Measurements from ENCODE around the gene INTS14.

INTS14 gene

DNA sequence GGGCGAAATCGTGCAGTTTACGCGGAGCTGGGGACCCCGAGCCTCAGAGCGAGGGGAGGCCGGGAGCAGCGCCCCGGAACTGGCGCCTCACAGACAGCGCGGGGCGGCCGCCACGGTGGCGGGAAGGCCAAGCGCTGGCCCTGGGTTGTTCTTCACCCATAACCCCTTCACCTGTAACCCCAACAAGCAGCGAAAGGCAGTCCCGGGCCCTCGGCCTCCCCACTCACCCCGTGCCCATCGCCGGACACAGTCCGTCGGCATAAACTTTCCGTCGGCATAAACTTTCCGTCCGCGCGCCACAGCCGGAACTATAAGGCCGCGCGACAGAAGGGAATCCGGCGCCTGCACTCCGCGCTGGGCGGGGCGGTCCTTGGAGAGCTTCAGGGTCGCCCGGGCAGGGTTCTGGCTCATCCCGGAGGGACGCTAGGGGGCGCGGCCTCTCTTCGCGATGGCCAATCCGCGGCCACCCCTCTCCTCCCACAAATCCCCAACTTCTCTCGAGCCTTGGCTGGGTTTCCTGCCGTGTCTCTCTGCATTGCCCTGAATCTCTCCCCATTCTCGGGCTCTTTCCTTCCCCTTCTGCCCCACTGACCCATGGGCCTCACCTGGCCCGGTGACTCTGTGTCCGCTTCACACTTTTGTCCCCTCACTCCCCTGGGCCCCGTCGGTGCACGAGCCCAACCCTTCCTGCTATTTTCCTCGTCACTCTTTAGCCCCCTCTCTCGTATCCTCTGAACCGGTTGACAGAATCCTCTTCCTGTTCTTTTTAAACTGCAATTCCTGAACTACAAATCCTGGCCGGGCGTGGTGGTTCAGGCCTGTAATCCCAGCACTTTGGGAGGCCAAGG, at the start of gene INTS14:
INTS14 (minus strand) TSS at position 261 of the 848 bp plus-strand sequence. CDS start 3,751 bp downstream, outside the sequence.
- peak; percentile 94 for DNase-seq

- no peak for DNase-seq
These were observed 48.6 kb upstream of the INTS14 start for GRCh38 chr15:65659502-65660052.

- no peak for DNase-seq
These were observed 44.5 kb upstream of the INTS14 start for GRCh38 chr15:65655457-65655856.

DNA sequence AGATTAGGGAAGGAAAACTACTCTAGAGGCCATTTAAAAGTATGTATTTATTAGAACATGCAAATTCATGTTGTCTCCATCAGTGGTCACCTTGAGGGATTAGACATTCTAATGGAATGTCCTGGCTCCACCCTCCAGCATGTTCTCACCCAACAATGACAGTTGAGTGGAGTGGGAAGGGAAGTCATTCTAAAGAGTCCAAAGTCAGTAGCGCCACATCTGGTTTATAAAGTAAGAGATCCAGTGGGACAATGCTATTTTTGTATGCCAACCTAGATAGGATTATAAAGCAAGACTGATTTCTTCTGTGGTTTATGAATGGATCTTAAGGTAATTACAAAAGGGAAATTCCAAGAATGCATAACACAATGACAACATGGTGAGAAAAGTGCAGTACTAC, 44.1 kb upstream of the INTS14 start:
- DNase-seq, result no peak

DNA sequence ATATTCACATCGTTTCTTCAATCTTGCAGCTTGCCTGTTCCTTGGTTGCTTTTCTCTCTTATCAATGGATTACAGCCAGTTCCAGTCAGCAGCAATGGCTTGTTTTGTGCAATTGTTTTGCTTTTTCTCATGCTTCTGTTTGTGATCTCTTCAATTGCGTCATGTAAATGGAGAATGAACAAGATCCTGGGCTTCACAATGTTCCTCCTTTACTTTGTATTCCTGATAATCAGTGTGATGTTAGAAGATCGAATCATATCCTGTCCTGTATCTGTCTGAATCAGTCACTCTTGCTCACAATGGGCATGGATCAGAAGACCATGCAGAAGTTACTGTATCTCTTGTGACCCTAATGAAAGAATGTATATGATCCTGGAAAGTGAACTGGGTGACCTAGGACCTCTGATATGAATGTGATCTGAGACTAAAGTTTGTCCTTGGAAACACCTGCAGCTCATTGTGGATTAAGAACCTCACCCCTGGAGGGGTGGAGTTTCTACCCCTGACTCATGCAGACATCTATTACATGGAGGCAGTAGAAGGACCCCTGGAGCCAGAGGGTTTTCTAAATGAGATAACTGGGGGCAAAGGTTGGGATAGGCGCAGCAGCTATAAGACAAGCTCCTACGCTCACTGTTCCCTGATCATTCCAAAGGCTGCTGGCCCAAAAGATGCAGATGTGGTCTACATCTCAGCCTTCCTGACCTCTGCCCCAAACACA, 43.0 kb upstream of the INTS14 start:
- no peak for DNase-seq

DNA sequence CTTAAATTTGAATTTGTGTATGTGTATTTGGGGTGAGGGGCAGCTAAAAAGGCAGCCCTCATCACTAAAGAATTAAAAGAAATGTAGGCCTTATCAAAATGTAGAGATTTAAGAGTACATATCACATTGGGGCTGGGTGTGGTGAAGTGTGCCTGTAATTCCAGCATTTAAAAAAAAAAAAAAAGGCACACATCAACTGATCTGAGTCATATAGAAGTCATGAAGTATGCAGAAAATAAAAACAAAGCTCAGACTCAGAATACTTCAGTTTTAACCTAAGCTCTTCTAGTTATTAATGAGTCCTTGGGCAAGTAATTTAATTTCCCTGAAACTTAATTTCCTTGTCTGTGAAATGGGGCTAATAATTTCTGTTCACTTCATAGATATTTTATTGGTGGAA, 42.4 kb upstream of the INTS14 start:
- DNase-seq, result no peak

- no peak for DNase-seq
These were observed 41.2 kb upstream of the INTS14 start for GRCh38 chr15:65651831-65652749.

DNA sequence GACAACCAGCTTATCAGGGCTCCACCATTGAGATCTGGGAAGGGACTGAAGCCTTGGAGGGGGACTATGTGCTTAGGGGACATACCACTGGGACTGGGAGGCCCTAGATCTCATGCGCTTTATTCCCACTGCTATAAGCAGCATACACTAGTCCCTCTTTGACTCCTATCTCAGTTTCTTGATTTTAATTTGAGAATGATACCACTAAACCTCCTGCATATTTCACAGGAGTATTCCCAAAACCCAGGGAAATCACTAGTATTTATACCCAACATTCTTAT, 40.1 kb upstream of the INTS14 start:
- no peak for DNase-seq

- DNase-seq, result no peak
These were observed 39.5 kb upstream of the INTS14 start for GRCh38 chr15:65650312-65651041.

DNA sequence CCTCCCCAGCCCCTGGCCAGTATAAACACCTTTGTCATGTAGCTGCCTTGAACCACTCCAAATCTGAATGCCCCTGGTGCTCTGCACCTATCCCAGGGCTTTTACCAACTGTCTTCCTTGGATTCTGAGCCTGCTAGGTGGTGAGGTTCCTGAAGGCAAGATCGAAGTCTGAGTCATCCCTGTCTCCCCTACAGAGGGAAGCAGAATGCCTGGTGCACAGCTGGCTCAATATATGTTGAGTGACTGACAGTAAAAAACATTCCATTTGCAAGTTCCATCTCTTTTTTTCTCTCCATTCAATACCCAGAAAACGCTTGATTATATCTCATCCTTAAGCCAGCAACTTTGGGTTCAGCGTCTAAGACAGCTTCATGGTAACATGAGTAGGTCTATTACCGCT, 35.6 kb upstream of the INTS14 start:
- DNase-seq, result no peak

- DNase-seq, result no peak
These were observed 34.5 kb upstream of the INTS14 start for GRCh38 chr15:65645392-65645791.

- DNase-seq, result no peak
These were observed 33.4 kb upstream of the INTS14 start for GRCh38 chr15:65644282-65644681.

GRCh38 chr15:65642594-65642993, 31.7 kb upstream of the INTS14 start:
- no peak for DNase-seq

DNA sequence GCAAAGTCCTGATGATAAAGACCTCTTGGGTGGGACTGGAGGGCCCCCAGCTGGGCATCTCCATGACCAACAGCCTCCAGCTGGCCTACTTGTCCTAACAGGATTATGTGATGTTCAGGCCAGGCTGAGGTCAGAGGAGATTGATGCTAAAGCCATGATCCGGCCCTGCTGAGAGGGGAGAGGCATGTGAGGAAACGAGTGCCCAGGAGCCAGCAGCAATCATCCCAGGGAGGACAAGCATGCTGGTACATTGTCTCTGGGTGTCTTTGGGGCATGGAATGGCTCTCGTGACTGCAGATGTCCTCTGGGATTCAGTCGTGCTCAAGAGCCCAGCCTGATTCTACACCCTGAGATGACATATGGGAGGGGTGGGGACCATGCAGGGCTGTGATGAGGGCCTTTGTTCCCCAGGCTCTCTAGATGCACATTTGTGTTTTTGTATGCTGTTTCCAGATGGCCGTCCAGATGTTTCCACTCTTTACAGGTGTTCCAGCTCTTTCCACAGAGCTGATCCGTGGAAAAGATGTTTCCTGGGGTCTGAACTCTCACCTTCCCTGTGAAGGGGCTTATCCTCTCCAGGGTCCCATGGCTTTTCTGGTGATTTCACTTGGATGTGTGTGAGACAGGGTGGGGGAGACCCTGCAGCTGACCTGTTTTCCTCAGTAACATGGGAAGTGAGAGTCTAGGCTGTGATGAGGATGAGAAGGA, 31.0 kb upstream of the INTS14 start:
- no peak for DNase-seq

- DNase-seq, result no peak
These were observed 28.6 kb upstream of the INTS14 start for GRCh38 chr15:65639509-65639908.

DNA sequence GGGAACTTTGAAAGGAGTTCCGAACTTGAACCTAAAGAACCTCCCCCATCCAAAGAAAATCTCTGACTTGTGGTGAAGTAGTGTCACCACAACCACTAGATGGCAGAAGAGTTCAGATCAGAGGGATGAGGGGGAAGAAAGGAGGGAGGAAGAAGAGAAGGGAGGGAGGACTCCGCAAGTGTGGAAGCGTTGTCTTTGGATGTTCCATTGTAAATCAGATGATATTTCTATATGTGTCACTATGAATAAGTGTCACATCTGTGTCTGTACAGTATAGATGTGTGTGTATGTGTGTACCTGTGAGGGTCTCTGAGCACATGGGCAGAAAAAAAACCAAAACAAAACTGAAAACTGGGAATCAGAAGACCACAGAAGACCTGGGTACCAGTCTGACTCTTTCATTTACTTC, 27.8 kb upstream of the INTS14 start:
- DNase-seq, result peak; percentile 7

GRCh38 chr15:65638109-65638508, 27.2 kb upstream of the INTS14 start:
- no peak for DNase-seq

DNA sequence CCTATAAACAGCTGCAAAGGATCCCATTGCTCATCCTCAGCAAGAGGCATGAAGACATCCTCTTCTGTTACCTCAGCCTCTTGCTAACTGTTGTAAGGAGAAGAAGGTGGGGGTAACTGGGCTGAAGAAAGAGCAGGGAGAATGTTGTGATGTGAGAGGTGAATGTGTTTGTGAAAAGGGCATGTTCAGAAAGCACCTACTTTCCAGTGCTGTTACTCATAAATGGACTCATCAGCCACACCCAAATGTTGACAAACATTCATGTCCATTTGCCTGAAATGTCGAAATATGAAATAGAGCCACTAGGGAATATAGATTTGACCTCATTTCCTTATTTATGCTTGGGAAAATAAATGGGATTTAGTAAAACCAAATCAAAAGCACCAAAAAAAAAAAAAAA, 23.4 kb upstream of the INTS14 start:
- no peak for DNase-seq

DNA sequence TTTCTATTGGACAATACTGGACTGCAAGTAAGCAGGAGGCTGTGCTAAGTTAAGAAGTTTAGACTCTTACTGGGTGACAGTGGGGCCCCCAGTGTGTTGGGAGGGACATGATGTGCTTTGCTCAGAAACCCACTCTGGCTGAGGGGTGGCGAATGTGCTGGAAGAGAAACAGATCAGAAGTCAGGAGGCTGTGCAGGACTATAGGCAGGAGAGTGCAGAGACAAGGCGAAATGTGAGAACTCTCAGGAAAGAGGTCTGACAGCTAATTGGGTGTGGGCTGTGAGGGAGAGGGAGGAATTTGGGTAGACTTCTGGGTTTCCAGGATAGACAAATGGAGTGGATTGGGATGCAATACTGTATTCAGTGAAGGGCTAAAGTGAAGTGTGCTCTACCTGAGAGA, 22.8 kb upstream of the INTS14 start:
- no peak for DNase-seq

- no peak for DNase-seq
These were observed 21.9 kb upstream of the INTS14 start for GRCh38 chr15:65632780-65633375.

- no peak for DNase-seq
These were observed 20.6 kb upstream of the INTS14 start for GRCh38 chr15:65631503-65631902.

Measured in NCI-H2107 (cell line).